NK-92 treated with Interleukin-12 subunit alpha and Interleukin-12 subunit beta, amount 100 ng/mL, for 24 hours (cell line): ENCODE data around the gene OMA1.
"Not testable (repeated sequence)": the region's sequence is repeated elsewhere in the genome, so short reads cannot be mapped to it uniquely, and the experiment has no call there.

ENCODE experiments used
- DNase-seq: peaks from one replicate; lab custom pipeline; 2025; lab: John Stamatoyannopoulos, UW

The OMA1 gene

GRCh38 chr1:58528518-58528917 is 18.0 kb downstream of the OMA1 start:
- no peak for DNase-seq

GRCh38 chr1:58524353-58524945 is 22.1 kb downstream of the OMA1 start:
- no peak for DNase-seq

GRCh38 chr1:58515794-58516401 is 30.6 kb downstream of the OMA1 start:
- DNase-seq = no peak

GRCh38 chr1:58513956-58514355 is 32.6 kb downstream of the OMA1 start:
- DNase-seq = no peak

GRCh38 chr1:58508629-58509028 is 37.9 kb downstream of the OMA1 start:
- DNase-seq = no peak

- no peak for DNase-seq
Observed at GRCh38 chr1:58505286-58505685, 41.2 kb downstream of the OMA1 start.

- DNase-seq = no peak
Observed at GRCh38 chr1:58502519-58502918, 44.0 kb downstream of the OMA1 start.

GRCh38 chr1:58500043-58500442 is 46.5 kb downstream of the OMA1 start:
- no peak for DNase-seq

- no peak for DNase-seq
Observed at GRCh38 chr1:58497499-58497898, 49.0 kb downstream of the OMA1 start.

GRCh38 chr1:58496042-58496441 is 50.5 kb downstream of the OMA1 start:
- no peak for DNase-seq

- DNase-seq = not testable (repeated sequence)
Observed at GRCh38 chr1:58488914-58489313, 57.6 kb downstream of the OMA1 start.

- DNase-seq = no peak
Observed at GRCh38 chr1:58487002-58487401, 59.5 kb downstream of the OMA1 start.

- DNase-seq = no peak
Observed at GRCh38 chr1:58481962-58482361, 64.6 kb downstream of the OMA1 start.

- DNase-seq = no peak
Observed at GRCh38 chr1:58480191-58480590, 66.3 kb downstream of the OMA1 start.

- no peak for DNase-seq
Observed at GRCh38 chr1:58477390-58477789, 69.1 kb downstream of the OMA1 start.

- no peak for DNase-seq
Observed at GRCh38 chr1:58476179-58476578, 70.3 kb downstream of the OMA1 start.

GRCh38 chr1:58469476-58469875 is 77.0 kb downstream of the OMA1 start:
- no peak for DNase-seq

- DNase-seq = no peak
Observed at GRCh38 chr1:58469016-58469415, 77.5 kb downstream of the OMA1 start.

GRCh38 chr1:58468612-58469011 is 77.9 kb downstream of the OMA1 start:
- no peak for DNase-seq

GRCh38 chr1:58466630-58467241 is 79.8 kb downstream of the OMA1 start:
- no peak for DNase-seq

GRCh38 chr1:58465825-58466629 is 80.5 kb downstream of the OMA1 start:
- no peak for DNase-seq

GRCh38 chr1:58465176-58465575 is 81.3 kb downstream of the OMA1 start:
- no peak for DNase-seq

GRCh38 chr1:58460469-58460868 is 86.1 kb downstream of the OMA1 start:
- no peak for DNase-seq
